ENCODE results near the gene ECHDC3. TPM values are rescaled to one million over a fixed set of nuclear protein-coding genes. Genes with fewer than 3 reads are reported as not detected.
A peak's percentile ranks its signal among the peaks of the same experiment; 100 is the strongest.

Gene ECHDC3
- 1 to 10 TPM in 4 of 8 experiments, under 1 TPM in 2, not detected in 2; 0.59 to 1.9 (median 1.7) TPM for total RNA-seq

- Histone ChIP-seq H3K27ac (no peak within 1 kb of the TSS), H3K4me1 (replicated peaks in 1 of 2) (peaks cover 0 to 9% of the 10 kb centered on the region in 2 donors), H3K4me3 (peak within 1 kb of the TSS; percentile 28 to 48 (median 40))
- WGBS, 10 experiments: 0 to 30% (median 10%) methylated on average over 3 to 8 of the region's 93 CpGs; no CpG with 5 or more reads in 5 of the 10 experiments
- ATAC-seq (replicated peaks in 6 of 8): peak; percentile 18 to 91 (median 76)
- in situ Hi-C loops (cut with MboI; ENCODE audit: low pct_unique_long_range_greater_than_20kb in 2 of 9, low sequenced_read_pairs in 9 of 9, unreplicated experiment in 9 of 9): no loop called here
These were observed at the start of gene ECHDC3 for GRCh38 chr10:11742009-11742778. Gene ECHDC3, plus strand, starts transcription at chr10:11742382. Its CDS starts 195 bp downstream, at chr10:11742577.

GRCh38 chr10:11693376-11693775 lies 48.8 kb upstream of the ECHDC3 start:
- WGBS, 10 experiments: 71 to 100% (median 81%) methylated on average over 1 to 6 of the region's 7 CpGs; no CpG with 5 or more reads in 3 of the 10 experiments
- H3K4me1 ChIP-seq (replicated peaks in 1 of 2): no peaks in the 10 kb centered on the region

GRCh38 chr10:11695779-11696178 lies 46.4 kb upstream of the ECHDC3 start:
- Histone ChIP-seq H3K27ac (no peak overlapping the region), H3K4me1 (replicated peaks in 1 of 2) (no peaks in the 10 kb centered on the region), H3K4me3 (no peak overlapping the region)
- WGBS, 10 experiments: 57 to 100% (median 88%) methylated on average over 1 to 2 of the region's 2 CpGs; no CpG with 5 or more reads in 6 of the 10 experiments
- in situ Hi-C loops (cut with MboI; ENCODE audit: low pct_unique_long_range_greater_than_20kb in 2 of 9, low sequenced_read_pairs in 9 of 9, unreplicated experiment in 9 of 9): no loop called here
- ATAC-seq (replicated peaks in 6 of 8): no peak

More at GRCh38 chr10:11693376-11693775, 48.8 kb upstream of the ECHDC3 start:
- Histone ChIP-seq H3K27ac (no peak overlapping the region), H3K4me3 (no peak overlapping the region)
- in situ Hi-C loops (cut with MboI; ENCODE audit: low pct_unique_long_range_greater_than_20kb in 2 of 9, low sequenced_read_pairs in 9 of 9, unreplicated experiment in 9 of 9): no loop called here
- no peak for ATAC-seq (replicated peaks in 6 of 8)

GRCh38 chr10:11697718-11698527 lies 44.3 kb upstream of the ECHDC3 start:
- in situ Hi-C loops (cut with MboI; ENCODE audit: low pct_unique_long_range_greater_than_20kb in 2 of 9, low sequenced_read_pairs in 9 of 9, unreplicated experiment in 9 of 9): no loop called here
- no peak overlapping the region for H3K4me3 ChIP-seq
- no peak overlapping the region for H3K27ac ChIP-seq
- H3K4me1 ChIP-seq (replicated peaks in 1 of 2): no peaks in the 10 kb centered on the region
- no peak for ATAC-seq (replicated peaks in 6 of 8)
- 76 to 100% (median 96%) methylated on average over 1 to 6 of the region's 6 CpGs; no CpG with 5 or more reads in 2 of the 10 experiments for WGBS, 10 experiments

GRCh38 chr10:11698691-11699549 lies 43.3 kb upstream of the ECHDC3 start:
- WGBS, 10 experiments: 44 to 100% (median 80%) methylated on average over 1 to 5 of the region's 5 CpGs
- in situ Hi-C loops (cut with MboI; ENCODE audit: low pct_unique_long_range_greater_than_20kb in 2 of 9, low sequenced_read_pairs in 9 of 9, unreplicated experiment in 9 of 9): no loop called here
- Histone ChIP-seq H3K27ac (no peak overlapping the region), H3K4me3 (no peak overlapping the region), H3K4me1 (replicated peaks in 1 of 2) (no peaks in the 10 kb centered on the region)
- ATAC-seq (replicated peaks in 6 of 8): no peak

GRCh38 chr10:11699550-11700097 lies 42.6 kb upstream of the ECHDC3 start:
- Histone ChIP-seq H3K4me1 (replicated peaks in 1 of 2) (peaks cover 0 to 3% of the 10 kb centered on the region in 2 donors), H3K4me3 (no peak overlapping the region), H3K27ac (no peak overlapping the region)
- in situ Hi-C loops (cut with MboI; ENCODE audit: low pct_unique_long_range_greater_than_20kb in 2 of 9, low sequenced_read_pairs in 9 of 9, unreplicated experiment in 9 of 9): loop anchor here in 3 of 9 experiments (25.0 kb wide), 2 partner anchors 162 to 187 kb away; no protein-coding TSS in a partner anchor
- WGBS, 10 experiments: 0 to 100% (median 78%) methylated on average over 1 to 9 of the region's 14 CpGs; no CpG with 5 or more reads in 3 of the 10 experiments
- no peak for ATAC-seq (replicated peaks in 6 of 8)

GRCh38 chr10:11700539-11700938 lies 41.6 kb upstream of the ECHDC3 start:
- in situ Hi-C loops (cut with MboI; ENCODE audit: low pct_unique_long_range_greater_than_20kb in 2 of 9, low sequenced_read_pairs in 9 of 9, unreplicated experiment in 9 of 9): loop anchor here in 3 of 9 experiments (25.0 kb wide), 2 partner anchors 163 to 188 kb away; no protein-coding TSS in a partner anchor
- no peak for ATAC-seq (replicated peaks in 6 of 8)
- Histone ChIP-seq H3K4me3 (no peak overlapping the region), H3K4me1 (replicated peaks in 1 of 2) (peaks cover 3 to 5% of the 10 kb centered on the region in 2 donors), H3K27ac (no peak overlapping the region)
- WGBS, 10 experiments: 80 to 100% (median 98%) methylated on average over 1 to 6 of the region's 6 CpGs; no CpG with 5 or more reads in 2 of the 10 experiments

GRCh38 chr10:11701451-11702095 lies 40.6 kb upstream of the ECHDC3 start:
- Histone ChIP-seq H3K4me3 (no peak overlapping the region), H3K27ac (no peak overlapping the region), H3K4me1 (replicated peaks in 1 of 2) (peaks cover 3 to 5% of the 10 kb centered on the region in 2 donors)
- no peak for ATAC-seq (replicated peaks in 6 of 8)
- WGBS, 10 experiments: 48 to 100% (median 72%) methylated on average over 1 to 6 of the region's 6 CpGs; no CpG with 5 or more reads in 2 of the 10 experiments
- in situ Hi-C loops (cut with MboI; ENCODE audit: low pct_unique_long_range_greater_than_20kb in 2 of 9, low sequenced_read_pairs in 9 of 9, unreplicated experiment in 9 of 9): loop anchor here in 3 of 9 experiments (25.0 kb wide), 2 partner anchors 164 to 189 kb away; no protein-coding TSS in a partner anchor

- in situ Hi-C loops (cut with MboI; ENCODE audit: low pct_unique_long_range_greater_than_20kb in 2 of 9, low sequenced_read_pairs in 9 of 9, unreplicated experiment in 9 of 9): loop anchor here in 3 of 9 experiments (25.0 kb wide), 2 partner anchors 165 to 190 kb away; no protein-coding TSS in a partner anchor
- Histone ChIP-seq H3K4me3 (no peak overlapping the region), H3K27ac (no peak overlapping the region), H3K4me1 (replicated peaks in 1 of 2) (peaks cover 3 to 5% of the 10 kb centered on the region in 2 donors)
- ATAC-seq (replicated peaks in 6 of 8): no peak
- 0 to 80% (median 77%) methylated on average over 1 to 3 of the region's 4 CpGs; no CpG with 5 or more reads in 5 of the 10 experiments for whole genome bisulfite sequencing, 10 experiments
These were observed 39.9 kb upstream of the ECHDC3 start for GRCh38 chr10:11702264-11702663.

- in situ Hi-C loops (cut with MboI; ENCODE audit: low pct_unique_long_range_greater_than_20kb in 2 of 9, low sequenced_read_pairs in 9 of 9, unreplicated experiment in 9 of 9): loop anchor here in 3 of 9 experiments (25.0 kb wide), 2 partner anchors 167 to 192 kb away; no protein-coding TSS in a partner anchor
- ATAC-seq (replicated peaks in 6 of 8): no peak
These were observed 38.1 kb upstream of the ECHDC3 start for GRCh38 chr10:11704092-11704491.

GRCh38 chr10:11705722-11706121 lies 36.5 kb upstream of the ECHDC3 start:
- Histone ChIP-seq H3K4me1 (replicated peaks in 1 of 2) (peaks cover 3 to 5% of the 10 kb centered on the region in 2 donors), H3K4me3 (no peak overlapping the region), H3K27ac (no peak overlapping the region)
- WGBS, 10 experiments: 11 to 100% (median 67%) methylated on average over 1 to 3 of the region's 4 CpGs; no CpG with 5 or more reads in 2 of the 10 experiments
- in situ Hi-C loops (cut with MboI; ENCODE audit: low pct_unique_long_range_greater_than_20kb in 2 of 9, low sequenced_read_pairs in 9 of 9, unreplicated experiment in 9 of 9): loop anchor here in 3 of 9 experiments (25.0 kb wide), 2 partner anchors 168 to 193 kb away; no protein-coding TSS in a partner anchor
- no peak for ATAC-seq (replicated peaks in 6 of 8)

More at GRCh38 chr10:11704092-11704491, 38.1 kb upstream of the ECHDC3 start:
- H3K27ac ChIP-seq: no peak overlapping the region
- no peak overlapping the region for H3K4me3 ChIP-seq
- peaks cover 3 to 5% of the 10 kb centered on the region in 2 donors for H3K4me1 ChIP-seq (replicated peaks in 1 of 2)
- WGBS, 10 experiments: 20 to 81% (median 70%) methylated on average over 2 to 8 of the region's 8 CpGs; no CpG with 5 or more reads in 1 of the 10 experiments
